ENCODE data around the gene SLC16A7. TPM values are rescaled to one million over a fixed set of nuclear protein-coding genes. Genes with fewer than 3 reads are reported as not detected.

SLC16A7 gene
- polyA plus RNA-seq, 4 donors = under 0.01 to 5.4 (median 1.7) TPM

DNA sequence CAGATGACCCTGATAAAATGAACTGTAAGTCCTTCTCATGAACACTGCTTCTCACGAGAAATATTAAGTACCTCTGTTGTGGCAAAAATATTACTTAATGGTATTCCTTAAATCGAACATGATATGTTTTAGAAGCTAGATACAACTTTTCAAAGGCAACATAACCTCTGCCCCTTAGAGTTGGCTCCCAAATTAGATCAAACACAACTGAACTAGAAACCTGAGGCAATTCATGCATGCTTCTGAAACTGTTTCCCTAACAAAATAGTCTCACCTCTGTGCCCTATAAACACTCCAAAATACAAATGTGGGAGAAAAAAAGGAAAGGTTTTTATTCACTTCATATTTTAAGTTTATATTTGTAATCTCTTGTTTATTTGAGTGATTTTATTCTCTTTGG, 121.6 kb downstream of the SLC16A7 start:
- 44 to 81% (median 65%) methylated on average over 2 of the region's 2 CpGs for WGBS, 3 donors

DNA sequence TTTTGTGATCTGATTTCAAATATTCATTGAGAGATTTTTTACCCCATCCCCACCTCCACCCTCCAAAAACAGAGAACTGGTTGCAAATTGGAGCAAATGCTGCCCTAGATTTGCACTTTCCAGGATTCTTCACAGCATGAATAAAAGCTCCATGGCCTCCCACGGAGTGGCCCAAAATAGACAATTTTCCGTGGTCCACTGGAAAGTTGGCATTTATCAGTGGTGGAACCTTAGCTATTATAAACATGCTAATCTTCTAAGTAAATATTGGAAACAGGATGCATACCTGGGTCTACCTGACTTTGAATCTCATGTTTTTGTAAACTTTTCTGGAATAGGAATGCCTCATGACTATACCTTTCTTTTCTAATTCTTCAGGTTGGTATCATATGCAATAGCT, 123.9 kb downstream of the SLC16A7 start:
- DNase-seq (no peak), FAIRE-seq (no peak)
- Histone ChIP-seq H3K27me3 (ENCODE audit: control insufficient read depth in 3 of 3, insufficient read depth in 3 of 3, low read length in 3 of 3) (no peaks in the 10 kb centered on the region), H3K4me3 (ENCODE audit: low read depth in 1 of 3, low read length in 3 of 3) (no peak overlapping the region), H3K9me3 (ENCODE audit: control insufficient read depth in 2 of 2, insufficient read depth in 1 of 2, low read depth in 1 of 2, low read length in 1 of 2) (no peaks in the 10 kb centered on the region), H3K36me3 (ENCODE audit: control insufficient read depth in 3 of 3, insufficient read depth in 2 of 3, low read depth in 1 of 3, low read length in 3 of 3) (no peaks in the 10 kb centered on the region), H3K4me1 (ENCODE audit: control insufficient read depth in 3 of 3, insufficient read depth in 2 of 3, low read depth in 1 of 3, low read length in 2 of 3) (peaks cover 0 to 4% (median 0%) of the 10 kb centered on the region in 3 donors), H3K27ac (ENCODE audit: low read depth in 1 of 3, low read length in 2 of 3) (no peak overlapping the region)
- 56 to 75% (median 74%) methylated on average over 2 of the region's 2 CpGs for WGBS, 3 donors

More for the DNA sequence above, 121.6 kb downstream of the SLC16A7 start:
- Histone ChIP-seq H3K9me3 (ENCODE audit: control insufficient read depth in 2 of 2, insufficient read depth in 1 of 2, low read depth in 1 of 2, low read length in 1 of 2) (no peaks in the 10 kb centered on the region), H3K27me3 (ENCODE audit: control insufficient read depth in 3 of 3, insufficient read depth in 3 of 3, low read length in 3 of 3) (no peaks in the 10 kb centered on the region), H3K4me3 (ENCODE audit: low read depth in 1 of 3, low read length in 3 of 3) (no peak overlapping the region), H3K36me3 (ENCODE audit: control insufficient read depth in 3 of 3, insufficient read depth in 2 of 3, low read depth in 1 of 3, low read length in 3 of 3) (no peaks in the 10 kb centered on the region), H3K27ac (ENCODE audit: low read depth in 1 of 3, low read length in 2 of 3) (no peak overlapping the region), H3K4me1 (ENCODE audit: control insufficient read depth in 3 of 3, insufficient read depth in 2 of 3, low read depth in 1 of 3, low read length in 2 of 3) (no peaks in the 10 kb centered on the region)
- no peak for DNase-seq
- FAIRE-seq = no peak

DNA sequence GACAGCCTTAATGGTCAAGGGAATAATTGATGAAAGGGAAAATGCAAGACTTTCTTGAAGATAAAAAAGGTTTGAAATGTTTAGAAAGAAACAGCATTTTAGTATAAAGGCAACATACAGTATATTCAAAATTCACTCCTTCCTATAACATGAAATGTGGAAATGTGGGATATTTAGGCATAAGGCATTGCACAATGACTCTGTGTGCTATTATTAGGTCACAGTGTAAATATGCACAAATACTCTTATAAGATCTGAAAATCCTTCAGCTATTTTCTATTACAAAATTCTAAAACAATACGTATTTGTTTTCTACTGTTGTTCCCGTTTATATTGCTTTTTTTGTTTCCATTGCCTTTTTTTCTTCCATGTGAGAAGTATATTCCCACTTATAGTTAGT, 127.7 kb downstream of the SLC16A7 start:
- H3K4me3 ChIP-seq (ENCODE audit: low read depth in 1 of 3, low read length in 3 of 3) = no peak overlapping the region
- no peaks in the 10 kb centered on the region for H3K9me3 ChIP-seq (ENCODE audit: control insufficient read depth in 2 of 2, insufficient read depth in 1 of 2, low read depth in 1 of 2, low read length in 1 of 2)
- no peaks in the 10 kb centered on the region for H3K27me3 ChIP-seq (ENCODE audit: control insufficient read depth in 3 of 3, insufficient read depth in 3 of 3, low read length in 3 of 3)
- H3K4me1 ChIP-seq (ENCODE audit: control insufficient read depth in 3 of 3, insufficient read depth in 2 of 3, low read depth in 1 of 3, low read length in 2 of 3) = peaks cover 0 to 4% (median 0%) of the 10 kb centered on the region in 3 donors
- no peaks in the 10 kb centered on the region for H3K36me3 ChIP-seq (ENCODE audit: control insufficient read depth in 3 of 3, insufficient read depth in 2 of 3, low read depth in 1 of 3, low read length in 3 of 3)
- DNase-seq (no peak), FAIRE-seq (no peak)
- H3K27ac ChIP-seq (ENCODE audit: low read depth in 1 of 3, low read length in 2 of 3) = no peak overlapping the region
- WGBS, 3 donors = 66 to 87% (median 82%) methylated on average over 2 of the region's 2 CpGs

DNA sequence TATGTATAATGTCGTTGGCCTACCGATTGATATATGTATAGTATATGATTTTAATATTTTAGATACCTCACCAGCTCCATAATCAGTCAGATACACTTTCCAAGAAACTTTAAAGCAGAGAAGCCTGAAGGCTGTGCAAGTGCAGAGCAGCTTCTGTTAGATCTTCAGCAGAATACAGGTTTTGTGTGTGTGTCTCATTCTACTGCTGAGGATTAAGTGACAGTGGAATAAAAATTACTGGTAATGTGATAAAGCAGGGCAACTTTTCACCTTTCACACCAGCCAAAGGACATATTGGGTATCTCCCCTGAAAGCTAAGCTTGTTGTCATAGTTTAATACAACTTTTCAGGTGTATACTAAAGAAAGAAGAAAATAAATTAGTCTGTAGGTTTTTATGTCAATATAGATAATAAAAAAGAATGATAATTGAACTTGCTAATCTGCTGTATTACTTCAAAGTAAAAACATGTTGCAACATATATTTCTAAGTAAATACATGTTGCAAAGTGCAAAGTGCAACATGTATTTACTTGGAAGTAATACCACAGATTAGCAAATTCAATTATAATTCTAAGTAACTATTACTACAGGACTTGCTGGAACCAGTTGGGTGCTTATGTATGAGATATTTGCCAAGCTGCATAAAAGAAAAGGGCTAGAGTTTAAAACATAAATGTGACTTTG, 128.3 kb downstream of the SLC16A7 start:
- no peak for FAIRE-seq
- DNase-seq = peak; percentile 12 to 50
- H3K4me3 ChIP-seq (ENCODE audit: low read depth in 1 of 3, low read length in 3 of 3) = no peak overlapping the region

DNA sequence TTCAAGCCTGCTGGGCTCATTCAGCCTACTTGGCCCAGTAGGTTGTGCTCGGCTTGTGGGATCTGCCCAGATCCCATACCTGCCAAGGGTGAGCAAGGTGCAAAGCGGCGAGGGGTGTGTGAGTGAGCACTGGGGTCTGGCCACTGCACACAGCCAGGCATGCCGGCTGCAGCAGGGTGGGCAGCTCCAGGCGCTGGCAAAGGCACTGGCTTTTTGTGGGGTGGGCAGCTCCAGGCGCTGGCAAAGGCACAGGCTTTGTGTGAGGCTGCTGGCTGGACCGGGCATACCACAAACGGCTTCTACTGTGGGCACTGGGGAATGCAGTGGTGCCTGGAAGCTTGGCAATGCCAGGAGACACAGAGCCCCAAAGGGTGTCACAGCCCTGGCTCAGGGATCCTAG, 137.4 kb downstream of the SLC16A7 start:
- DNase-seq (no peak), FAIRE-seq (no peak)
- H3K9me3 ChIP-seq (ENCODE audit: control insufficient read depth in 2 of 2, insufficient read depth in 1 of 2, low read depth in 1 of 2, low read length in 1 of 2) = no peaks in the 10 kb centered on the region

More for the DNA sequence above, 128.3 kb downstream of the SLC16A7 start:
- whole genome bisulfite sequencing, 3 donors = 83 to 93% (median 88%) methylated on average over 2 of the region's 2 CpGs
- Histone ChIP-seq H3K27me3 (ENCODE audit: control insufficient read depth in 3 of 3, insufficient read depth in 3 of 3, low read length in 3 of 3) (no peaks in the 10 kb centered on the region), H3K4me1 (ENCODE audit: control insufficient read depth in 3 of 3, insufficient read depth in 2 of 3, low read depth in 1 of 3, low read length in 2 of 3) (peaks cover 0 to 4% (median 0%) of the 10 kb centered on the region in 3 donors), H3K36me3 (ENCODE audit: control insufficient read depth in 3 of 3, insufficient read depth in 2 of 3, low read depth in 1 of 3, low read length in 3 of 3) (no peaks in the 10 kb centered on the region), H3K9me3 (ENCODE audit: control insufficient read depth in 2 of 2, insufficient read depth in 1 of 2, low read depth in 1 of 2, low read length in 1 of 2) (no peaks in the 10 kb centered on the region), H3K27ac (ENCODE audit: low read depth in 1 of 3, low read length in 2 of 3) (no peak overlapping the region)

DNA sequence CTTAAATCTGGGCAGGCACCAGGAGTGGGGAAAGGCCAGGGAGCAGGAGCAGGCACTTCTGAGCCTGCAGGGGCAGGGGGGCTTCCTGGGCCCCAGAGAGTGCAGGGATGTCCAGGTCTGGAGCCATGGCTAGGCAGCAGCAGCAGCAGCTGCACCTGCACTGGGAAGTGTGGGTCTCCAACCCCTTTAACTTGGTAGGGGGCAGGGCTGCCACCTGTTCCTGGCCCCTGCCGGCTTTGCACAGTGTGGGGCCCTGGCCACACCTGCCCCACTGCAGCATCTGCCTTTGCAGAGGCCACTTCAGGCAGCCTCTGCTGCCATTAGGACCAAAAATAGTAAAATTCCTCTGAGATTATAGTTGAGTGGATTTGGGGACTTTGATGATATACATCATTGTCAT, 138.5 kb downstream of the SLC16A7 start:
- Histone ChIP-seq H3K27ac (ENCODE audit: low read depth in 1 of 3, low read length in 2 of 3) (no peak overlapping the region), H3K9me3 (ENCODE audit: control insufficient read depth in 2 of 2, insufficient read depth in 1 of 2, low read depth in 1 of 2, low read length in 1 of 2) (no peaks in the 10 kb centered on the region), H3K4me1 (ENCODE audit: control insufficient read depth in 3 of 3, insufficient read depth in 2 of 3, low read depth in 1 of 3, low read length in 2 of 3) (peaks cover 0 to 4% (median 0%) of the 10 kb centered on the region in 3 donors), H3K36me3 (ENCODE audit: control insufficient read depth in 3 of 3, insufficient read depth in 2 of 3, low read depth in 1 of 3, low read length in 3 of 3) (no peaks in the 10 kb centered on the region), H3K4me3 (ENCODE audit: low read depth in 1 of 3, low read length in 3 of 3) (no peak overlapping the region), H3K27me3 (ENCODE audit: control insufficient read depth in 3 of 3, insufficient read depth in 3 of 3, low read length in 3 of 3) (no peaks in the 10 kb centered on the region)
- FAIRE-seq = no peak
- 40 to 59% (median 56%) methylated on average over 1 of the region's 1 CpG for WGBS, 3 donors
- DNase-seq = no peak

More for the DNA sequence above, 137.4 kb downstream of the SLC16A7 start:
- H3K27me3 ChIP-seq (ENCODE audit: control insufficient read depth in 3 of 3, insufficient read depth in 3 of 3, low read length in 3 of 3) = no peaks in the 10 kb centered on the region
- 82 to 87% (median 84%) methylated on average over 8 of the region's 8 CpGs for WGBS, 3 donors
- H3K4me1 ChIP-seq (ENCODE audit: control insufficient read depth in 3 of 3, insufficient read depth in 2 of 3, low read depth in 1 of 3, low read length in 2 of 3) = peaks cover 0 to 4% (median 0%) of the 10 kb centered on the region in 3 donors
- H3K27ac ChIP-seq (ENCODE audit: low read depth in 1 of 3, low read length in 2 of 3) = no peak overlapping the region
- H3K36me3 ChIP-seq (ENCODE audit: control insufficient read depth in 3 of 3, insufficient read depth in 2 of 3, low read depth in 1 of 3, low read length in 3 of 3) = no peaks in the 10 kb centered on the region
- H3K4me3 ChIP-seq (ENCODE audit: low read depth in 1 of 3, low read length in 3 of 3) = no peak overlapping the region

DNA sequence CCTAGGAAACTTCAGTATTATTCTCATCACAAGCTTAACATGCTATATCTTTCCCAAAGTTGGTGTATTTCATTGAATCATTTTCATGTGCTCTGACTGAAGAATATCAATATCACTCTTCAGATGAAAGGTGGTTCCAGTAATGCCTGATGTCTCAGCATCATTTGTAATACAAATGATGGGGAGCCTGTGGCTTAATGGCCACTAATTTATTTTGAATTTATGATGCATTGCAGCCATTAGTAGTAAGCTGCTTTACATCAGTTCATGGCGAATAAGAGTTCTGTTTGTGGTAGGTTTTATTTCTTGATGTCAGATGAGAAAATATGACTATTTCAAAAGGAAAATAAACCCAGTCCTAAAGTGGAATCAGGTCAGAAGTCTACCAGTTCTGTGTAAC, 139.4 kb downstream of the SLC16A7 start:
- no peak for FAIRE-seq
- no peaks in the 10 kb centered on the region for H3K27me3 ChIP-seq (ENCODE audit: control insufficient read depth in 3 of 3, insufficient read depth in 3 of 3, low read length in 3 of 3)
- no peak for DNase-seq
- 87 to 92% (median 88%) methylated on average over 1 of the region's 1 CpG for WGBS, 3 donors
- no peaks in the 10 kb centered on the region for H3K36me3 ChIP-seq (ENCODE audit: control insufficient read depth in 3 of 3, insufficient read depth in 2 of 3, low read depth in 1 of 3, low read length in 3 of 3)
- H3K4me3 ChIP-seq (ENCODE audit: low read depth in 1 of 3, low read length in 3 of 3) = no peak overlapping the region
- no peak overlapping the region for H3K27ac ChIP-seq (ENCODE audit: low read depth in 1 of 3, low read length in 2 of 3)
- peaks cover 0 to 4% (median 0%) of the 10 kb centered on the region in 3 donors for H3K4me1 ChIP-seq (ENCODE audit: control insufficient read depth in 3 of 3, insufficient read depth in 2 of 3, low read depth in 1 of 3, low read length in 2 of 3)
- H3K9me3 ChIP-seq (ENCODE audit: control insufficient read depth in 2 of 2, insufficient read depth in 1 of 2, low read depth in 1 of 2, low read length in 1 of 2) = no peaks in the 10 kb centered on the region

DNA sequence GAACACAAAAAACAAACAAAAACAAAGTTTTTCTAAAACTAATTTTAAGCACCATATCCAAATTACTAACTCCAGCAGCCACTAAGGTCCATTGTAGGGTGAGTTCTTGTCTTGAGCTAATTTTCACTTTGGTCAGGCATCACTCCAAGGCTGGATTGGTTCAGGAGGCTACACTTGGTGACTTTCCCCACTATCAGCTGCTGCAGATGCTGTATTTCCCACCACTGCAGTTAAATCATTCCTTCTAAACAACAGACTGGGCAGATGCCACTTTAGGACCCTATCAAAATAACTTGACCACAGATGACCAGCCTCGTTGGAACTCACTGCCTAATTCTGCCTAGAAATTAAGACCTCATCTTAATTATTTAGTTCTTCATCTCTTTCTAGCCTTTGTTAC, 140.5 kb downstream of the SLC16A7 start:
- H3K9me3 ChIP-seq (ENCODE audit: control insufficient read depth in 2 of 2, insufficient read depth in 1 of 2, low read depth in 1 of 2, low read length in 1 of 2) = no peaks in the 10 kb centered on the region
- DNase-seq (no peak), FAIRE-seq (no peak)
- H3K27me3 ChIP-seq (ENCODE audit: control insufficient read depth in 3 of 3, insufficient read depth in 3 of 3, low read length in 3 of 3) = no peaks in the 10 kb centered on the region
- H3K36me3 ChIP-seq (ENCODE audit: control insufficient read depth in 3 of 3, insufficient read depth in 2 of 3, low read depth in 1 of 3, low read length in 3 of 3) = no peaks in the 10 kb centered on the region
- no peak overlapping the region for H3K4me3 ChIP-seq (ENCODE audit: low read depth in 1 of 3, low read length in 3 of 3)
- WGBS, 3 donors = 43 to 76% (median 61%) methylated on average over 1 of the region's 1 CpG
- no peak overlapping the region for H3K27ac ChIP-seq (ENCODE audit: low read depth in 1 of 3, low read length in 2 of 3)
- peaks cover 0 to 4% (median 0%) of the 10 kb centered on the region in 3 donors for H3K4me1 ChIP-seq (ENCODE audit: control insufficient read depth in 3 of 3, insufficient read depth in 2 of 3, low read depth in 1 of 3, low read length in 2 of 3)

DNA sequence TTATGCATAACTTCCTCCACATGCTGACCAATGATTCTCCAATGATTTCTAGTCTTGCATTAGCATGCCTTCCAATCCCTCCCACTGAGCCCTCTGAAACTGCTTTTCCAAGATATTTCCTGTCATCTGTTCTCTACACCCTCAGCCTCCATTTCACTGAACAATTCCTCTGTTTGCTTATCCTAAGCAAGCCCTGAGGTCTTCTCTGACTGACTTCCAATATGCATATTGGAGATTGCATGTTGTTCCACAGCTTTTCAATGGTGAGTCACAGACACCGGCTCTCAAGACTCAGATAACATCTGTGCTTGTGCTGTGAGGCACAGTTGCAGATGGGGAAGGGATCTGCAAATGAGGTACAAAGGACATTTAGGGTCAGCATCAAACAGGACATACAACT, 141.0 kb downstream of the SLC16A7 start:
- Histone ChIP-seq H3K4me1 (ENCODE audit: control insufficient read depth in 3 of 3, insufficient read depth in 2 of 3, low read depth in 1 of 3, low read length in 2 of 3) (peaks cover 0 to 4% (median 0%) of the 10 kb centered on the region in 3 donors), H3K27ac (ENCODE audit: low read depth in 1 of 3, low read length in 2 of 3) (no peak overlapping the region), H3K27me3 (ENCODE audit: control insufficient read depth in 3 of 3, insufficient read depth in 3 of 3, low read length in 3 of 3) (no peaks in the 10 kb centered on the region), H3K36me3 (ENCODE audit: control insufficient read depth in 3 of 3, insufficient read depth in 2 of 3, low read depth in 1 of 3, low read length in 3 of 3) (no peaks in the 10 kb centered on the region), H3K4me3 (ENCODE audit: low read depth in 1 of 3, low read length in 3 of 3) (no peak overlapping the region), H3K9me3 (ENCODE audit: control insufficient read depth in 2 of 2, insufficient read depth in 1 of 2, low read depth in 1 of 2, low read length in 1 of 2) (no peaks in the 10 kb centered on the region)
- no peak for FAIRE-seq
- DNase-seq = no peak
- 21 to 38% (median 23%) methylated on average over 1 of the region's 1 CpG for WGBS, 3 donors
